ENCODE data around the gene PHF24.
A peak's percentile ranks its signal among the peaks of the same experiment; 100 is the strongest.
"Not testable (repeated sequence)": the region's sequence is repeated elsewhere in the genome, so short reads cannot be mapped to it uniquely, and the experiment has no call there.

Gene PHF24

GRCh38 chr9:34994900-34995669 is 37.0 kb downstream of the PHF24 start:
- in situ Hi-C loops (cut with MboI; ENCODE audit: low pct_unique_long_range_greater_than_20kb, low sequenced_read_pairs) = no loop called here
- peak; percentile 37 for DNase-seq

- peak; percentile 54 for DNase-seq
- in situ Hi-C loops (cut with MboI; ENCODE audit: low pct_unique_long_range_greater_than_20kb, low sequenced_read_pairs) = no loop called here
These were observed 37.6 kb downstream of the PHF24 start for GRCh38 chr9:34995670-34996060.

- no peak for DNase-seq
- in situ Hi-C loops (cut with MboI; ENCODE audit: low pct_unique_long_range_greater_than_20kb, low sequenced_read_pairs) = no loop called here
These were observed 38.3 kb downstream of the PHF24 start for GRCh38 chr9:34996181-34996904.

- in situ Hi-C loops (cut with MboI; ENCODE audit: low pct_unique_long_range_greater_than_20kb, low sequenced_read_pairs) = no loop called here
- DNase-seq = no peak
These were observed 38.8 kb downstream of the PHF24 start for GRCh38 chr9:34996905-34997279.

- no peak for DNase-seq
- in situ Hi-C loops (cut with MboI; ENCODE audit: low pct_unique_long_range_greater_than_20kb, low sequenced_read_pairs) = no loop called here
These were observed 39.3 kb downstream of the PHF24 start for GRCh38 chr9:34997379-34997781.

GRCh38 chr9:34998266-34998665 is 40.2 kb downstream of the PHF24 start:
- in situ Hi-C loops (cut with MboI; ENCODE audit: low pct_unique_long_range_greater_than_20kb, low sequenced_read_pairs) = no loop called here
- no peak for DNase-seq

GRCh38 chr9:34999576-34999975 is 41.5 kb downstream of the PHF24 start:
- in situ Hi-C loops (cut with MboI; ENCODE audit: low pct_unique_long_range_greater_than_20kb, low sequenced_read_pairs) = no loop called here
- DNase-seq = no peak

GRCh38 chr9:35000535-35001284 is 42.6 kb downstream of the PHF24 start:
- in situ Hi-C loops (cut with MboI; ENCODE audit: low pct_unique_long_range_greater_than_20kb, low sequenced_read_pairs) = no loop called here
- no peak for DNase-seq

GRCh38 chr9:35001285-35001677 is 43.2 kb downstream of the PHF24 start:
- in situ Hi-C loops (cut with MboI; ENCODE audit: low pct_unique_long_range_greater_than_20kb, low sequenced_read_pairs) = no loop called here
- DNase-seq = no peak

GRCh38 chr9:35001803-35002502 is 43.9 kb downstream of the PHF24 start:
- no peak for DNase-seq
- in situ Hi-C loops (cut with MboI; ENCODE audit: low pct_unique_long_range_greater_than_20kb, low sequenced_read_pairs) = no loop called here

- DNase-seq = no peak
- in situ Hi-C loops (cut with MboI; ENCODE audit: low pct_unique_long_range_greater_than_20kb, low sequenced_read_pairs) = no loop called here
These were observed 44.5 kb downstream of the PHF24 start for GRCh38 chr9:35002623-35003022.

- in situ Hi-C loops (cut with MboI; ENCODE audit: low pct_unique_long_range_greater_than_20kb, low sequenced_read_pairs); DNase-seq: not testable (repeated sequence)
These were observed 46.2 kb downstream of the PHF24 start for GRCh38 chr9:35004299-35004698.

GRCh38 chr9:35010351-35010958 is 52.4 kb downstream of the PHF24 start:
- no peak for DNase-seq
- in situ Hi-C loops (cut with MboI; ENCODE audit: low pct_unique_long_range_greater_than_20kb, low sequenced_read_pairs) = no loop called here

- in situ Hi-C loops (cut with MboI; ENCODE audit: low pct_unique_long_range_greater_than_20kb, low sequenced_read_pairs) = no loop called here
- no peak for DNase-seq
These were observed 56.4 kb downstream of the PHF24 start for GRCh38 chr9:35014517-35014916.

- peak; percentile 94 for DNase-seq
- in situ Hi-C loops (cut with MboI; ENCODE audit: low pct_unique_long_range_greater_than_20kb, low sequenced_read_pairs) = not testable (repeated sequence)
These were observed 65.4 kb downstream of the PHF24 start for GRCh38 chr9:35023443-35023842.

- peak; percentile 85 for DNase-seq
- in situ Hi-C loops (cut with MboI; ENCODE audit: low pct_unique_long_range_greater_than_20kb, low sequenced_read_pairs) = no loop called here
These were observed 68.6 kb downstream of the PHF24 start for GRCh38 chr9:35026671-35027070.

GRCh38 chr9:35027374-35027773 is 69.3 kb downstream of the PHF24 start:
- DNase-seq = no peak
- in situ Hi-C loops (cut with MboI; ENCODE audit: low pct_unique_long_range_greater_than_20kb, low sequenced_read_pairs) = no loop called here

GRCh38 chr9:35027860-35028259 is 69.8 kb downstream of the PHF24 start:
- no peak for DNase-seq
- in situ Hi-C loops (cut with MboI; ENCODE audit: low pct_unique_long_range_greater_than_20kb, low sequenced_read_pairs) = no loop called here

GRCh38 chr9:35028341-35028740 is 70.3 kb downstream of the PHF24 start:
- in situ Hi-C loops (cut with MboI; ENCODE audit: low pct_unique_long_range_greater_than_20kb, low sequenced_read_pairs) = no loop called here
- no peak for DNase-seq

Measured in KBM-7 (cell line).